ENCODE results near the gene SHANK2. TPM values are rescaled to one million over a fixed set of nuclear protein-coding genes. Genes with fewer than 3 reads are reported as not detected.

SHANK2 gene
- total and polyA plus RNA-seq, 2 experiments from 2014 or later: 0.83 TPM; not detected in 1

DNA sequence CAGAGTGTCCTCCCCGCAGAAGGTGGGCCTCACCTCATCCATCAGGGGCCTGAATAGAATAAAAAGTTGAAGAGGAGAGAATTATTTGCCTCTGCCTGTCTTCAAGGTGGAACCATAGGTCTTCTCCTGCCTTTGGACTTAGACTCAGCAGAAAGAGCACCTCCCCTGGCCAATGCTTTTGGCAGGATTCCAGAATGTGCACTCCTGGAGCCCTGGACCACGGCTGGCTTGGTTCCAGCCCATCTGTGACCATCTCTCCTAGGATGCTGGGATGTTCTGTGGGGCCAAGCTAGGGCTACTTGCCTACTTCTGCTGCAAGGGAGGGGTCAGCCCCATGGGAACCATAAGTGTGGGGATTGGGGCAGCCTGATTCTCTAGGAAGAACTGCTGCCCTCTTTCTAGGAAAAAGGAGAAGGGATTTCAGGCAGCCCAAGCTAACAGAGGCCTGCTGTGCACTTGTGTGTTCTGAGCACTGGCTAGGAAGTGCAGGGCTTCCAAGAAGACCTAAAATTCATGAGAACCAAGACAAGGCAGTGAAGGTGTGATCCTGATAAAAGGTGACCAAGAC lies 32.2 kb upstream of the SHANK2 start:
- no peak overlapping the region for H3K4me3 ChIP-seq
- H3K36me3 ChIP-seq: no peaks in the 10 kb centered on the region
- TF ChIP-seq, protein P1, sequence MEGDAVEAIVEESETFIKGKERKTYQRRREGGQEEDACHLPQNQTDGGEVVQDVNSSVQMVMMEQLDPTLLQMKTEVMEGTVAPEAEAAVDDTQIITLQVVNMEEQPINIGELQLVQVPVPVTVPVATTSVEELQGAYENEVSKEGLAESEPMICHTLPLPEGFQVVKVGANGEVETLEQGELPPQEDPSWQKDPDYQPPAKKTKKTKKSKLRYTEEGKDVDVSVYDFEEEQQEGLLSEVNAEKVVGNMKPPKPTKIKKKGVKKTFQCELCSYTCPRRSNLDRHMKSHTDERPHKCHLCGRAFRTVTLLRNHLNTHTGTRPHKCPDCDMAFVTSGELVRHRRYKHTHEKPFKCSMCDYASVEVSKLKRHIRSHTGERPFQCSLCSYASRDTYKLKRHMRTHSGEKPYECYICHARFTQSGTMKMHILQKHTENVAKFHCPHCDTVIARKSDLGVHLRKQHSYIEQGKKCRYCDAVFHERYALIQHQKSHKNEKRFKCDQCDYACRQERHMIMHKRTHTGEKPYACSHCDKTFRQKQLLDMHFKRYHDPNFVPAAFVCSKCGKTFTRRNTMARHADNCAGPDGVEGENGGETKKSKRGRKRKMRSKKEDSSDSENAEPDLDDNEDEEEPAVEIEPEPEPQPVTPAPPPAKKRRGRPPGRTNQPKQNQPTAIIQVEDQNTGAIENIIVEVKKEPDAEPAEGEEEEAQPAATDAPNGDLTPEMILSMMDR (IDR thresholded peaks at IDR 0.05; ENCODE audit: low read depth, low read length): no peak
- no peak overlapping the region for H3K27ac ChIP-seq
- DNase-seq (ENCODE audit: low read depth in 1 of 2, low spot score in 1 of 2): no peak
- no peaks in the 10 kb centered on the region for H3K9me3 ChIP-seq (ENCODE audit: low read depth)
- no peaks in the 10 kb centered on the region for H3K27me3 ChIP-seq
- H3K4me1 ChIP-seq (ENCODE audit: low read depth): no peaks in the 10 kb centered on the region

DNA sequence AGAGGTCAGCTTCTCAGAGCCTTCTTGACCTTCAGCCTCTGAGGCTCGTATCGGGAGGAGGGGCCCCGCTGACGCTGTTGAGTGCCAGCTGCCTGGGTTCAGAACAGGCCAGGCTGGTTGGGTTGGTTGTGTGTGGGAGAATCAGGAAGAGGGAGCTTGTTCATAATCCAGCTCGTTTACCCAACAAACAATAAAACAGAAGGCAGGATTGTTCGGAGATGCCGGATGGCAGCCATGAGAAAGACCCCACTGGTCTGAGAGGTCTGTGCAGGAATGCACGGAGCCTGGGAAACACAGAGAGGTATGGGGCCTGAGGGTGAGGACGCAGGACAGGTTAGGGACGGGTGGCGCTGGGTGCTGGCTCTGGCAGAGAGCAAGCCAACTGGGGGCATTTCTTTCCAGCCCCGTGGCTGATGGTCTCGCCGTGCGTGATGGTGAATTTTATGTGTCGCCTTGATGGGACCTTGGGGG lies 31.6 kb upstream of the SHANK2 start:
- DNase-seq (ENCODE audit: low read depth in 1 of 2, low spot score in 1 of 2): no peak
- no peaks in the 10 kb centered on the region for H3K9me3 ChIP-seq (ENCODE audit: low read depth)
- H3K27ac ChIP-seq: no peak overlapping the region
- no peaks in the 10 kb centered on the region for H3K27me3 ChIP-seq
- H3K4me1 ChIP-seq (ENCODE audit: low read depth): no peaks in the 10 kb centered on the region
- TF ChIP-seq, protein P1 (IDR thresholded peaks at IDR 0.05; ENCODE audit: low read depth, low read length): no peak
- H3K36me3 ChIP-seq: no peaks in the 10 kb centered on the region
- H3K4me3 ChIP-seq: no peak overlapping the region

DNA sequence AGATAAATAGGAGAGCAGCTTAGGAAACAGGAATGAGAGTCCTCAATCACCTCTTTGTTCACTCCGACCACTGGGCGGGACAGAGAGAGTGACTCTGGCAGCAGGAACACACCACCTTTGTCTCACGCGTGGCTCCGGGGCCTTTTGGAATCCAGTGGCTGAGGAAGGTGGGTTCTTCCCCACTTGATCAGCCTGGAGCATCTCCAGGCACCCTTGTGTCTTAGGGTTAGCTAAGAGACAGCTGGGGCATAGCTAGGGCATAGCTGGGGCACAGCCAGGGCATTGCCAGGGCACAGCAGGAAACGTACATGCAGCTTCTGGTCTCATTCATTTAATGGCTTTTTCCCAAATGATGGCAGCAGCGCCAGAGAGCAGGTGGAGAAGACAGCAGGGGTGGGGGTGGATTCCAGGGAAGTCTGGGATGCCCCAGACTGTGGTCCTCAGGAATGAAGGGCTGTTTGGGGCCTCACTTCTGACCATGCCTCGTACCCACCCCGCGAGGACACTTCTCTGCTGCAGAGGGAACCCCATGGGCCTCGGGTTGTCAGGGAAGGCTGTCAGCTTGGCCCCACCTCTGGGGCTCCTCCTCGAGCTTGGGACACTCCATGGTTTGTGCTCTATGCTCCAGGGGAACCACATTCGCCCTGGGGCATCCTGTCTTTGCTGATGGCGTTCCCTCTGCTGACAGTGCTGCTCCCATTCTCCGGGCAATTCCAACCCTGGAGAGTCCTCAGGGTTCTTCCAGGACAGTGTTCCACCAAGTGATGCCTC lies 30.4 kb upstream of the SHANK2 start:
- Histone ChIP-seq H3K9me3 (ENCODE audit: low read depth) (no peaks in the 10 kb centered on the region), H3K27ac (no peak overlapping the region), H3K4me1 (ENCODE audit: low read depth) (no peaks in the 10 kb centered on the region), H3K27me3 (no peaks in the 10 kb centered on the region), H3K36me3 (no peaks in the 10 kb centered on the region), H3K4me3 (no peak overlapping the region)
- no peak for DNase-seq (ENCODE audit: low read depth in 1 of 2, low spot score in 1 of 2)
- TF ChIP-seq, protein P1 (IDR thresholded peaks at IDR 0.05; ENCODE audit: low read depth, low read length): no peak

DNA sequence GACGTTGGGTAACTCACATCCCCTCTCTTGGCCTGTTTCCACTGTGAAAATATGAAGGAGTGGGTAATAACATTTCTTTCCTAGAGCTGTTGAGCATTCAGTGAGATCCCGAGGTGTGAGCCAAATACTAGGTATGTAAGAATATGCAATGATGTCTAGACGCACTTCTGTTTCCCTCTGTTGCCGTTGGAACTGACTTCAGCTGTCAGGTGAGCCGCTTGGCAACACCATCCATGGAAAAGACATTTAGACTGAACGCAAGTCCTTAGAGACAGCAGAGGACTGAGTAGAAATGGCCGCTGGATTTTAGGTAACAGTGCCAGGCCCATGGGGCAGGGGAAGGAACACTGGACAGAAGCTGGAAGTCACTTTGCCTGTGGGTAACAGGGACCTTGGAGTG lies 29.5 kb upstream of the SHANK2 start:
- no peaks in the 10 kb centered on the region for H3K9me3 ChIP-seq (ENCODE audit: low read depth)
- TF ChIP-seq, protein P1 (IDR thresholded peaks at IDR 0.05; ENCODE audit: low read depth, low read length): no peak
- no peak for DNase-seq (ENCODE audit: low read depth in 1 of 2, low spot score in 1 of 2)
- no peaks in the 10 kb centered on the region for H3K36me3 ChIP-seq
- no peak overlapping the region for H3K27ac ChIP-seq
- H3K4me3 ChIP-seq: no peak overlapping the region
- H3K27me3 ChIP-seq: no peaks in the 10 kb centered on the region
- H3K4me1 ChIP-seq (ENCODE audit: low read depth): no peaks in the 10 kb centered on the region

DNA sequence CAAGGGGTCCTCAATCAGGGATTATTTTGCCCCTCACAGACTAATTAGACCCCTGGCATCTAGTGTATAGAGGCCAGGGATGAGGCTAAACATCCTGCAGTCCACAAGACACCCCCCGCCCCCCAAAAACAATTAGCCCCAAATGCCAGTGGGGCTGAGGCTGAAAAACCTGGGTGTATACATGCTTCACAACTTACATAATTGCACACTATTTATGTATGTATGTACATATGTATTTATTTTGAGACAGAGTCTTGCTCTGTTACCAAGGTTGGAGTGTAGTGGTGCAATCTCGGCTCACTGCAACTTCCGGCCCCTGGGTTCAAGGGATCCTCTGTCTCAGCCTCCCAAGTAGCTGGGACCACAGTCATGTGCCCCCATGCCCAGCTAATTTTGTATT lies 28.8 kb upstream of the SHANK2 start:
- no peak for DNase-seq (ENCODE audit: low read depth in 1 of 2, low spot score in 1 of 2)
- H3K27ac ChIP-seq: no peak overlapping the region
- no peaks in the 10 kb centered on the region for H3K27me3 ChIP-seq
- H3K9me3 ChIP-seq (ENCODE audit: low read depth): no peaks in the 10 kb centered on the region
- no peak overlapping the region for H3K4me3 ChIP-seq
- no peaks in the 10 kb centered on the region for H3K4me1 ChIP-seq (ENCODE audit: low read depth)
- TF ChIP-seq, protein P1 (IDR thresholded peaks at IDR 0.05; ENCODE audit: low read depth, low read length): no peak
- no peaks in the 10 kb centered on the region for H3K36me3 ChIP-seq
